Hematopoietic multipotent progenitor cell treated with erythropoietin and hydrocortisone succinate and interleukin-3 and kit ligand, for 4 days (in vitro differentiated cells): ENCODE measurements around the gene EFNA1.
"Not testable (repeated sequence)": the region's sequence is repeated elsewhere in the genome, so short reads cannot be mapped to it uniquely, and the experiment has no call there.

Source experiments
- DNase-seq: peaks from one replicate; pipeline ENCODE4 v3.0.0-alpha.2; 2015

EFNA1 gene

GRCh38 chr1:155125511-155125945 is 2.1 kb upstream of the EFNA1 start:
- DNase-seq: peak; percentile 19

- DNase-seq: no peak
Observed at GRCh38 chr1:155125946-155126555, 1.6 kb upstream of the EFNA1 start.

DNA sequence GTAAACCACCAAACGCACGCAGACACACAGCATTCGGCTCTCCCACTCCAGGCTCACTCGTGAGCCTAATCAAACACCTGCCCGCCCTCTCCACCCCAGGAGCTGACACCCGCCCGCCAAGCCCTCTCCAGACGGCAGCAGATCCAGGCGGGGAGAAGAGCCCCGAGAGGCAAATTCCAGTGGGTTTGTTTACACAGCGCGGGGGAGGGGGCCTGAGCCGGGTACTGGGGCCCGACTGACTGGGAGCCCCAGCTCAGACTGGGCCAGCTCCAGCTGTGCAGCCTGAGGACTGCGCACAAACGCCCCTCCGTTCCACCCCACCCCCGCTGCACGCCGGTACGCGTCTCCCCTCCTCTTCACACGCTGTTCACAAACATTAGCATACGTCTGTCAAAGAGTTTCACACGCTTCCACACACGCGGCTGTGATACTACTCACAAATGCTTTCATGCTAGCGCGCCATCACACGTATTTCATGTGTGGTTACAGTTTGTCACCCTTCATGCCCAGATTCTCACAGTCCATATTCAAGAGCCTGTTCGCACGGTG is 1.0 kb upstream of the EFNA1 start:
- peak; percentile 64 for DNase-seq

DNA sequence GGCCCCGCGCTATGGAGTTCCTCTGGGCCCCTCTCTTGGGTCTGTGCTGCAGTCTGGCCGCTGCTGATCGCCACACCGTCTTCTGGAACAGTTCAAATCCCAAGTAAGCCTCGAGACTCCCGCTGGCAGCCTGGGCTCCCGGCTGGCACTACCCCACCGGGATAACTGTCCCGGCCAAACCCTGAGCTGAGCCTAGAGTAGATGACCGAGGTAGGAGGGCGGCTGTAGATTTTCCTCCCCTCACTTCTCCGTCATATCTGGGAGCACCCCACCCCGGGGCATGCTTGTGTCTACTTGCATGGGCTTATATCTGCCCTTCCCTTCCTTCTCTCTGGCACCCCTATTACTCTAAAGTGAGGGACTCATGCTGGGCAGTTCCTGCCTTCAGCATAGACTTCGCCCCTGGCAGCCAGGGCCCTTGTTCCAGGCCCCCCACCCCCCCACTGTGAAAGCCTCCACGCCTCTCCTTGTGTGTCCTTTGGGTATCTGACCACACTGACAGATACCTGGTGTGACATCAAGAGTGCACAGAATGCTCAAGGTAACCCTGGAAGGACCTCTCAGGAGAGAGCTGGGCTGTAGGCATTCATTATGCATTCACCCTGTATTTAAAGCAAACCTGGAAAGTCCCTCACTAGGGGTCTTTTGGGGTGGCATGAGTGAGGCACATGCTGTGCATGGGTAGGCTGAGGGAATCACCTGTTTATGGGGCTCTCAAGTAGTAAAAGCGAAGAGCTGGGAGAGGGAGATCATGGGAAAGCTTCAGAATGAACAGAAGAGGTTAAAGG is 485 bp downstream of the EFNA1 start:
- DNase-seq: peak; percentile 22

GRCh38 chr1:155128755-155129473 is 1.2 kb downstream of the EFNA1 start:
- DNase-seq: peak; percentile 58

- DNase-seq: peak; percentile 61
Observed at GRCh38 chr1:155130272-155131006, 2.8 kb downstream of the EFNA1 start.

DNA sequence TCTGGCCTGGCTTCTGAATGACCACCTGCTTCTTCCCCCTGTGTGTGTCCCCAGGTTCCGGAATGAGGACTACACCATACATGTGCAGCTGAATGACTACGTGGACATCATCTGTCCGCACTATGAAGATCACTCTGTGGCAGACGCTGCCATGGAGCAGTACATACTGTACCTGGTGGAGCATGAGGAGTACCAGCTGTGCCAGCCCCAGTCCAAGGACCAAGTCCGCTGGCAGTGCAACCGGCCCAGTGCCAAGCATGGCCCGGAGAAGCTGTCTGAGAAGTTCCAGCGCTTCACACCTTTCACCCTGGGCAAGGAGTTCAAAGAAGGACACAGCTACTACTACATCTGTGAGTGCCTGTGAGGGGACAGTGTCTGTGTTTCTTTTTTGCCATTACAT is 3.6 kb downstream of the EFNA1 start:
- no peak for DNase-seq

DNA sequence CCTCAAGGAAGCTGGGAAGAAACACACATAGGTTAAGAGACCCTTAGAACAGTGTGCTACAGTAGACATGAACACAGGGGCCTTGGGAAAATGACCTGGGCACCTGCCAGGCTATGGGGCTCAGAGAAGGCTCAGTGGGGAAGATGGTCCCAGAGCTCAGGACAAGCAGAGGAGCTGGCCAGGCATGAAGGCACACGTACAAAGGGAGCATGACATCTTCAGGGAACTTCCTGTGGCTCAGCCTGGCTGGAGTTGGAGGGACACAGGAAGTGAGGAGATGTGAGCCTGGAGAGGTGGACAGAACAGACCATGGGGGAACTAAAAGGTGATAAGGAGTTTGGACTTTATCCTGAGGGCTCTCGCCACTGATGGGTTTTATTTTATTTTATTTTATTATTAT is 4.2 kb downstream of the EFNA1 start:
- no peak for DNase-seq

DNA sequence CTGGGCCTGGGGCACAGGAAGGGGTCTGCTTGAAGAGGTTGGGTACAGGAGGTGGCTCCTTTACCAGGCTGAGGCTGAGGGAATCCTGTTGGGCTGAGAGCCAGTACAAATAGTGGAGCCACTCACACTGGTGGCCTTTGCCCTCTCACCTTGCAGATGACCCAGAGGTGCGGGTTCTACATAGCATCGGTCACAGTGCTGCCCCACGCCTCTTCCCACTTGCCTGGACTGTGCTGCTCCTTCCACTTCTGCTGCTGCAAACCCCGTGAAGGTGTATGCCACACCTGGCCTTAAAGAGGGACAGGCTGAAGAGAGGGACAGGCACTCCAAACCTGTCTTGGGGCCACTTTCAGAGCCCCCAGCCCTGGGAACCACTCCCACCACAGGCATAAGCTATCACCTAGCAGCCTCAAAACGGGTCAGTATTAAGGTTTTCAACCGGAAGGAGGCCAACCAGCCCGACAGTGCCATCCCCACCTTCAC is 6.2 kb downstream of the EFNA1 start:
- no peak for DNase-seq

- no peak for DNase-seq
Observed at GRCh38 chr1:155134322-155134721, 6.6 kb downstream of the EFNA1 start.

GRCh38 chr1:155134880-155135414 is 7.3 kb downstream of the EFNA1 start:
- DNase-seq: peak; percentile 85

DNA sequence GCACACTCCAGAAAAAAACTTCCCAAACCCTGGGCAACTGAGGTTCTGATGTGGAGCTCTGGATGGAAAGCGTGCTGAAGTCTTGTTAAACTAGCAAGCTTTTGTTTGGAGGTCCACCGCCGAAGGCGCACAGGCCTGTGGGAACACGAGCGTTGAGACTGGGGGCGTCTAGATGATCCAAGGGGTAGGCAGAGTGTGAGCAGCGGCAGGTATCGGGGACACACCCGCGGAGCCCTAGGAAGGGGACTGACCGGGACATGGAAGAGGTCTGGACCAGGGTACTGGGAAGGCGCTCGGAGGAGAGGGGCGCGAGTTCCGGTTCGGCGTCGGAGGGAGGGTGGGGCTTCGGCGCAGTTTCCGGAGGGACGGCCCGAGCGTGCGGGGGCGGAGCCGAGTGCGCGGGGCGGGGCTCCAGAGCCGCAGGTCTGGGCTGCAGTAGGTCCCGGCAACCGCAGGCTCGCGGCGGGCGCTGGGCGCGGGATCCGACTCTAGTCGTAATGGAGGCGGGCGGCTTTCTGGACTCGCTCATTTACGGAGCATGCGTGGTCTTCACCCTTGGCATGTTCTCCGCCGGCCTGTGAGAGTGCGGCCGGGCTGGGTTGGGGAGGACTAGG is 7.8 kb downstream of the EFNA1 start, which contains the start of gene SLC50A1:
Gene SLC50A1, plus strand, starts transcription at position 438 of the 614 bp plus-strand sequence. Its CDS starts 60 bp downstream, at position 498.
- peak; percentile 97 for DNase-seq

GRCh38 chr1:155136748-155137147 is 9.1 kb downstream of the EFNA1 start:
- peak; percentile 60 for DNase-seq

- DNase-seq: peak; percentile 50
Observed at GRCh38 chr1:155137154-155137949, 9.7 kb downstream of the EFNA1 start.

- peak; percentile 96 for DNase-seq
Observed at GRCh38 chr1:155139895-155140629, 12.4 kb downstream of the EFNA1 start, which contains the start of gene DPM3. DPM3 (minus strand) TSS chr1:155140531; CDS start chr1:155140240, 291 bp downstream.

- no peak for DNase-seq
Observed at GRCh38 chr1:155140630-155140953, 12.9 kb downstream of the EFNA1 start.

DNA sequence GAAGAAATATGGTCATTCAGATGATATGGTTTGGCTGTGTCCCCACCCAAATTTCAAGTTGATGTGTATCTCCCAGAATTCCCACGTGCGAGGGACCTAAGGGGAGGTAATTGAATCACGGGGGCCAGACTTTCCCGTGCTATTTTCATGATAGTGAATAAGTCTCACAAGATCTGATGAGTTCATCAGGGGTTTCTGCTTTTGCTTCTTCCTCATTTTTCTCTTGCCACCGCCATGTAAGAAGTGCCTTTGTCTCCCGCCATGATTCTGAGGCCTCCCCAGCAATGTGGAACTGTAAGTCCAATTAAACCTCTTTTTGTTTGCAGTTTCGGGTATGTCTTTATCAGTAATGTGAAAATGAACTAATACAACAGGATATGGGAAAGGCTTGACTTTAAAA is 14.1 kb downstream of the EFNA1 start:
- peak; percentile 20 for DNase-seq

DNA sequence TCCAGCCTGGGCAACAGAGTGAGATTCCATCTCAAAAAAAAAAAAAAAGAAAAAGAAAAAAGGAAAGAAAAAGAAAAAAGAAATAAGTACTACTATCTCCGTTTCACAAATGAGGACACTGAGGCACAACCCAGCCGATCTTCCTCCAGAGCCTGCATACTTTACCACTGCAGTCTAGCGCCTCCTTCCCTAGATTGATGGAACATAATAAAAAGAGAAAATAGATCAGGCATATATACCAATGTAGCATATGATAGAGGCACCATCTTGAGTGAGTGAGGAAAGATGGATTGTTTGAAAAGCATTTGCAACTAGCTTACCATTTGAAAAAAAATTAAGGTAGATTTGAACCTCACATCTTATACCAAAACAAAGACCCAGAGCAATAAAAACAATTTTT is 17.8 kb downstream of the EFNA1 start:
- no peak for DNase-seq

GRCh38 chr1:155155996-155156643 is 28.4 kb downstream of the EFNA1 start:
- DNase-seq: not testable (repeated sequence)

GRCh38 chr1:155158991-155159390 is 31.3 kb downstream of the EFNA1 start:
- no peak for DNase-seq
